Lower lobe of right lung (tissue), 2 donors: ENCODE data around the gene MYH15. TPM values are rescaled to one million over a fixed set of nuclear protein-coding genes. Genes with fewer than 3 reads are reported as not detected.
A peak's percentile ranks its signal among the peaks of the same experiment; 100 is the strongest.

Source experiments
- ATAC-seq, 2 donors: fragments of 200-7000 bp; cut with Tn5 transposase; one replicate each; pipeline ENCODE4 v1.9.1; 2020 to 2022; ENCODE audit warnings: mild to moderate bottlenecking in 2 of 2, moderate library complexity in 2 of 2
- DNase-seq: peaks from one replicate; pipeline ENCODE4 v3.0.0-alpha.2; 2020
- H3K27ac ChIP-seq: fragments of 200-600 bp; one replicate; pipeline ENCODE4 v1.8.0; 2022
- H3K27me3 ChIP-seq: fragments of 200-600 bp; one replicate; pipeline ENCODE4 v1.8.0; 2022; ENCODE audit warnings: low read depth
- H3K36me3 ChIP-seq: fragments of 200-600 bp; one replicate; pipeline ENCODE4 v1.8.0; 2022; ENCODE audit warnings: mild to moderate bottlenecking
- H3K4me1 ChIP-seq: fragments of 200-600 bp; one replicate; pipeline ENCODE4 v1.8.0; 2022
- H3K4me3 ChIP-seq: fragments of 200-600 bp; one replicate; pipeline ENCODE4 v1.8.0; 2022; ENCODE audit warnings: mild to moderate bottlenecking
- H3K9me3 ChIP-seq: fragments of 200-600 bp; one replicate; pipeline ENCODE4 v1.8.0; 2022
- CTCF ChIP-seq: fragments of 200-600 bp; IDR thresholded peaks from one replicate; pipeline ENCODE4 v1.8.0; 2022; ENCODE audit warnings: antibody characterized with exemption, mild to moderate bottlenecking
- intact Hi-C: fragments of 100-400 bp; cut with DNase I; formaldehyde crosslinking; loops from one replicate; pipeline ENCODE4 v1.11.0; 2022
- total RNA-seq: library from RNA; stranded (reverse); fragmentation: NEBNext Ultra II Directional; extraction: Animal tissue kit (Norgen Biotek cat#: 25700); gene quantifications from one replicate; pipeline ENCODE4 v1.2.1, GENCODE V29; 2021
- donor health status: DM: no; HTN: yes; CAD: no; lungs with severe emphysema.

MYH15 gene
- total RNA-seq, 1 donor from 2014 or later = 1.0 TPM

GRCh38 chr3:108441071-108441507, 69.3 kb downstream of the MYH15 start:
- no peak for TF ChIP-seq CTCF
- Histone ChIP-seq H3K27ac (no peak overlapping the region), H3K4me1 (no peaks in the 10 kb centered on the region), H3K36me3 (no peaks in the 10 kb centered on the region), H3K9me3 (no peaks in the 10 kb centered on the region), H3K4me3 (no peak overlapping the region), H3K27me3 (no peaks in the 10 kb centered on the region)
- peak in 1 of 2 donors; percentile 29 for ATAC-seq
- no peak for DNase-seq
- intact Hi-C loops = no loop called here

GRCh38 chr3:108438542-108438941, 71.9 kb downstream of the MYH15 start:
- no peaks in the 10 kb centered on the region for H3K9me3 ChIP-seq
- TF ChIP-seq CTCF = no peak
- intact Hi-C loops = no loop called here
- H3K4me3 ChIP-seq = no peak overlapping the region
- DNase-seq (no peak), ATAC-seq (no peak)
- no peaks in the 10 kb centered on the region for H3K27me3 ChIP-seq
- no peaks in the 10 kb centered on the region for H3K36me3 ChIP-seq
- H3K4me1 ChIP-seq = no peaks in the 10 kb centered on the region
- H3K27ac ChIP-seq = no peak overlapping the region

- no peak for DNase-seq
- intact Hi-C loops = no loop called here
- Histone ChIP-seq H3K9me3 (no peaks in the 10 kb centered on the region), H3K27ac (no peak overlapping the region), H3K36me3 (no peaks in the 10 kb centered on the region), H3K4me3 (no peak overlapping the region), H3K4me1 (no peaks in the 10 kb centered on the region), H3K27me3 (no peaks in the 10 kb centered on the region)
- TF ChIP-seq CTCF = no peak
- peak in 1 of 2 donors; percentile 64 for ATAC-seq
Measured at GRCh38 chr3:108437439-108437838, 73.0 kb downstream of the MYH15 start.

- H3K4me1 ChIP-seq = no peaks in the 10 kb centered on the region
- intact Hi-C loops = no loop called here
- no peak overlapping the region for H3K27ac ChIP-seq
- DNase-seq (no peak), ATAC-seq (no peak)
- H3K36me3 ChIP-seq = no peaks in the 10 kb centered on the region
- H3K9me3 ChIP-seq = no peaks in the 10 kb centered on the region
- H3K4me3 ChIP-seq = no peak overlapping the region
- H3K27me3 ChIP-seq = no peaks in the 10 kb centered on the region
- no peak for TF ChIP-seq CTCF
Measured at GRCh38 chr3:108433928-108434327, 76.5 kb downstream of the MYH15 start.

GRCh38 chr3:108432431-108432830, 78.0 kb downstream of the MYH15 start:
- ATAC-seq = no peak

More at GRCh38 chr3:108432431-108432830, 78.0 kb downstream of the MYH15 start:
- Histone ChIP-seq H3K27me3 (no peaks in the 10 kb centered on the region), H3K9me3 (no peaks in the 10 kb centered on the region), H3K4me1 (no peaks in the 10 kb centered on the region), H3K4me3 (no peak overlapping the region), H3K27ac (no peak overlapping the region), H3K36me3 (no peaks in the 10 kb centered on the region)
- TF ChIP-seq CTCF = no peak
- DNase-seq = no peak
- intact Hi-C loops = no loop called here
